Kidney epithelial cell (primary cell): Measurements from ENCODE around the gene SIDT2. TPM values are rescaled to one million over a fixed set of nuclear protein-coding genes. Genes with fewer than 3 reads are reported as not detected.

Experiments
- DNase-seq: peaks from one replicate; pipeline ENCODE4 v3.0.0-alpha.2; 2010; ENCODE audit warnings: low read depth
- H3K27me3 ChIP-seq: 2 replicates; pipeline ENCODE4 v1.6.0; 2011; ENCODE audit warnings: low read length; ENCODE audit not compliant: control insufficient read depth, insufficient read depth
- H3K36me3 ChIP-seq: 2 replicates; pipeline ENCODE4 v1.5.1; 2011; ENCODE audit warnings: low read length; ENCODE audit not compliant: control insufficient read depth, insufficient read depth
- H3K4me3 ChIP-seq: 2 replicates; pipeline ENCODE4 v1.5.1; 2011; ENCODE audit warnings: low read depth, mild to moderate bottlenecking, control low read depth, low read length
- CTCF ChIP-seq: IDR thresholded peaks from 2 replicates; pipeline ENCODE4 v1.5.1; 2011; ENCODE audit warnings: mild to moderate bottlenecking, moderate library complexity, low read length, control low read depth, inconsistent platforms; ENCODE audit not compliant: insufficient read depth, poor library complexity, severe bottlenecking
- total RNA-seq: library from RNA; depleted of rRNA; stranded (reverse); fragments of >200 nt; gene quantifications from 2 replicates; pipeline ENCODE4 v1.2.3, GENCODE V29; 2015

Gene SIDT2
- total RNA-seq, 1 donor from 2014 or later, result 14.6 TPM

GRCh38 chr11:117214404-117215110, 36.0 kb downstream of the SIDT2 start:
- H3K4me3 ChIP-seq, result no peak overlapping the region
- no peak for DNase-seq
- no peak for TF ChIP-seq CTCF
- H3K36me3 ChIP-seq, result peaks cover 1% of the 10 kb centered on the region
- H3K27me3 ChIP-seq, result no peaks in the 10 kb centered on the region

- H3K27me3 ChIP-seq, result no peaks in the 10 kb centered on the region
- H3K36me3 ChIP-seq, result peaks cover 1% of the 10 kb centered on the region
- TF ChIP-seq CTCF, result no peak
- no peak overlapping the region for H3K4me3 ChIP-seq
- DNase-seq, result no peak
Observed at GRCh38 chr11:117217141-117218084, 38.9 kb downstream of the SIDT2 start.

GRCh38 chr11:117218133-117218915, 39.8 kb downstream of the SIDT2 start:
- no peaks in the 10 kb centered on the region for H3K27me3 ChIP-seq
- H3K4me3 ChIP-seq, result no peak overlapping the region
- DNase-seq, result no peak
- no peak for TF ChIP-seq CTCF
- peaks cover 1% of the 10 kb centered on the region for H3K36me3 ChIP-seq

GRCh38 chr11:117219001-117219400, 40.5 kb downstream of the SIDT2 start:
- H3K27me3 ChIP-seq, result no peaks in the 10 kb centered on the region
- peaks cover 3% of the 10 kb centered on the region for H3K36me3 ChIP-seq
- H3K4me3 ChIP-seq, result no peak overlapping the region
- DNase-seq, result no peak
- TF ChIP-seq CTCF, result no peak

GRCh38 chr11:117219455-117219854, 40.9 kb downstream of the SIDT2 start:
- TF ChIP-seq CTCF, result no peak
- H3K36me3 ChIP-seq, result peaks cover 3% of the 10 kb centered on the region
- no peak for DNase-seq

More at GRCh38 chr11:117219455-117219854, 40.9 kb downstream of the SIDT2 start:
- no peaks in the 10 kb centered on the region for H3K27me3 ChIP-seq
- no peak overlapping the region for H3K4me3 ChIP-seq
